Measurements from ENCODE around the gene FMO3.

- TF ChIP-seq CTCF (IDR thresholded peaks at IDR 0.05) (no peak), POLR2A (IDR thresholded peaks at IDR 0.05) (no peak), POLR2AphosphoS5 (IDR thresholded peaks at IDR 0.05) (no peak)
Observed at GRCh38 chr1:171083222-171083621, 7.5 kb upstream of the FMO3 start.
